Body of pancreas (tissue), 4 donors: ENCODE data around the gene EIF4H. TPM values are rescaled to one million over a fixed set of nuclear protein-coding genes. Genes with fewer than 3 reads are reported as not detected.
A peak's percentile ranks its signal among the peaks of the same experiment; 100 is the strongest.

Experiments used
- ATAC-seq: fragments of 150-250 bp; one replicate; pipeline ENCODE4 v1.9.1; 2016
- DNase-seq, 4 donors: peaks; one replicate each; pipeline ENCODE4 v3.0.0-alpha.2; 2019
- H3K27ac ChIP-seq, 4 donors: fragments of 200-600 bp; sonication (generic); 1 replicate in 3 of 4; 2 replicates in 1 of 4; pipeline versions ENCODE4 v1.5.1 to v1.6.1; 2016 to 2019; ENCODE audit warnings: mild to moderate bottlenecking in 1 of 4, mixed read lengths in 1 of 4, moderate library complexity in 1 of 4
- H3K27me3 ChIP-seq, 2 donors: fragments of 200-600 bp; sonication (generic); one replicate each; pipeline ENCODE4 v1.6.0; 2016; ENCODE audit warnings: mild to moderate bottlenecking in 1 of 2
- H3K36me3 ChIP-seq, 2 donors: fragments of 200-600 bp; sonication (generic); replicated peaks in 1 of 2; 2 replicates each; pipeline ENCODE4 v1.5.1; 2016; ENCODE audit warnings: low read depth in 2 of 2; ENCODE audit not compliant: insufficient read depth in 1 of 2
- H3K4me1 ChIP-seq: fragments of 200-600 bp; sonication (generic); one replicate; pipeline ENCODE4 v1.6.0; 2016
- H3K4me3 ChIP-seq, 2 donors: fragments of 200-600 bp; sonication (generic); 1 replicate in 1 of 2; 2 replicates in 1 of 2; pipeline ENCODE4 v1.5.1; 2016 to 2019
- H3K9me3 ChIP-seq, 3 donors: fragments of 200-600 bp; sonication (generic); 1 replicate in 2 of 3; 2 replicates in 1 of 3; pipeline ENCODE4 v1.5.1; 2016
- POLR2A ChIP-seq, 3 donors: fragments of 450-650 bp; IDR thresholded peaks; one replicate each; pipeline ENCODE4 v1.6.1; 2016; ENCODE audit warnings: antibody characterized with exemption in 3 of 3, mild to moderate bottlenecking in 2 of 3
- WGBS, 2 donors: methylation state at CpG; one replicate each; pipeline ENCODE4 v1.1.5; 2017; 5-methylcytosine and 5-hydroxymethylcytosine counted together
- intact Hi-C: fragments of 100-400 bp; cut with DNase I; formaldehyde crosslinking; loops from one replicate; pipeline ENCODE4 v1.15.1; 2023
- total RNA-seq, 2 donors: library from RNA; depleted of rRNA; stranded (reverse); fragments of >200 nt; gene quantifications; one replicate each; pipeline ENCODE4 v1.1.0, GENCODE V29; 2016
- TF ChIP-seq, protein P1 (sequence below), 7 experiments: fragments of 450-650 bp in 4 of 7; fragments of 200-600 bp in 3 of 7; sonication (generic) in 3 of 7; IDR thresholded peaks; one replicate each; pipeline ENCODE4 v1.5.1; 2016 to 2019; ENCODE audit warnings: antibody characterized with exemption in 7 of 7

Gene EIF4H
- total RNA-seq, 2 donors from 2014 or later, result 107 to 163 TPM

GRCh38 chr7:74134117-74134620 is 40.0 kb upstream of the EIF4H start:
- no peak overlapping the region for H3K4me3 ChIP-seq
- TF ChIP-seq, protein P1, sequence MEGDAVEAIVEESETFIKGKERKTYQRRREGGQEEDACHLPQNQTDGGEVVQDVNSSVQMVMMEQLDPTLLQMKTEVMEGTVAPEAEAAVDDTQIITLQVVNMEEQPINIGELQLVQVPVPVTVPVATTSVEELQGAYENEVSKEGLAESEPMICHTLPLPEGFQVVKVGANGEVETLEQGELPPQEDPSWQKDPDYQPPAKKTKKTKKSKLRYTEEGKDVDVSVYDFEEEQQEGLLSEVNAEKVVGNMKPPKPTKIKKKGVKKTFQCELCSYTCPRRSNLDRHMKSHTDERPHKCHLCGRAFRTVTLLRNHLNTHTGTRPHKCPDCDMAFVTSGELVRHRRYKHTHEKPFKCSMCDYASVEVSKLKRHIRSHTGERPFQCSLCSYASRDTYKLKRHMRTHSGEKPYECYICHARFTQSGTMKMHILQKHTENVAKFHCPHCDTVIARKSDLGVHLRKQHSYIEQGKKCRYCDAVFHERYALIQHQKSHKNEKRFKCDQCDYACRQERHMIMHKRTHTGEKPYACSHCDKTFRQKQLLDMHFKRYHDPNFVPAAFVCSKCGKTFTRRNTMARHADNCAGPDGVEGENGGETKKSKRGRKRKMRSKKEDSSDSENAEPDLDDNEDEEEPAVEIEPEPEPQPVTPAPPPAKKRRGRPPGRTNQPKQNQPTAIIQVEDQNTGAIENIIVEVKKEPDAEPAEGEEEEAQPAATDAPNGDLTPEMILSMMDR (IDR thresholded peaks at IDR 0.05), result no peak
- no peak for TF ChIP-seq POLR2A (IDR thresholded peaks at IDR 0.05)
- H3K36me3 ChIP-seq, result no peaks in the 10 kb centered on the region
- H3K9me3 ChIP-seq, result no peaks in the 10 kb centered on the region
- H3K27me3 ChIP-seq, result no peaks in the 10 kb centered on the region
- ATAC-seq (no peak), DNase-seq (peak in 1 of 4 donors; percentile 7)
- no peaks in the 10 kb centered on the region for H3K4me1 ChIP-seq
- intact Hi-C loops, result no loop called here
- no peak overlapping the region for H3K27ac ChIP-seq
- 73 to 78% methylated on average over 8 of the region's 8 CpGs for WGBS, 2 donors

DNA sequence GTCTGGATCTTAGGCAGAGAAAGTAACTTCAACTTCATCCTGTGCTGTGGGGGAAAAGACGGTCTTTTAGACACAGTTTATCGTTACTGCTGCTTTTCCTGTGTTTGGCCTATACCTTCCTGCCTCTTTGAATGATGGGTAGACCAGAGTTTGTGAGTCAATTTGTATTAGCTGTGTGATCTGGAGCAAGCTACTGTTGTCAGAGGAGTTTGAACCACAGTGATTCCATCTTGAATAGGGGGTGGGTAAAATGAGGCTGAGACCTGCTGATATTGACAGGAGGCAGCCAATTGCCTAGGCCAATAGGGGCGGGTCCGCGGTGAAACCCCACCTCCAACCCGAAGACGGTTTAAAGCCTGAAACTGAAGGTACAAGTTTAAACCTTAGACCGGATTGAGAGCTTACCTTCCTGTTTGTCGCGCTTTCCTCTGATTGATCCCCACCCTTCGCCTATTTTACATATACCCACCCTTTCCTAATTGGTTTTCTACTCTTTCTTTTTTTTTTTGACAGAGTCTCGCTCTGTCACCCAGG is 35.8 kb upstream of the EIF4H start:
- Histone ChIP-seq H3K9me3 (no peaks in the 10 kb centered on the region), H3K36me3 (no peaks in the 10 kb centered on the region), H3K4me1 (no peaks in the 10 kb centered on the region), H3K27ac (no peak overlapping the region), H3K27me3 (no peaks in the 10 kb centered on the region), H3K4me3 (no peak overlapping the region)
- ATAC-seq, result no peak
- intact Hi-C loops, result no loop called here
- 91 to 93% methylated on average over 12 of the region's 12 CpGs for WGBS, 2 donors
- TF ChIP-seq, protein P1 (IDR thresholded peaks at IDR 0.05), result no peak
- no peak for TF ChIP-seq POLR2A (IDR thresholded peaks at IDR 0.05)
- no peak for DNase-seq

GRCh38 chr7:74138945-74139843 is 35.0 kb upstream of the EIF4H start:
- H3K27me3 ChIP-seq, result no peaks in the 10 kb centered on the region
- H3K27ac ChIP-seq, result no peak overlapping the region
- TF ChIP-seq POLR2A (IDR thresholded peaks at IDR 0.05), result no peak
- TF ChIP-seq, protein P1 (IDR thresholded peaks at IDR 0.05), result no peak
- intact Hi-C loops, result no loop called here
- WGBS, 2 donors, result 80 to 81% methylated on average over 14 to 16 of the region's 16 CpGs
- no peak overlapping the region for H3K4me3 ChIP-seq
- H3K9me3 ChIP-seq, result no peaks in the 10 kb centered on the region
- DNase-seq, result peak in 2 of 4 donors; percentile 20 to 31
- H3K36me3 ChIP-seq, result no peaks in the 10 kb centered on the region
- no peaks in the 10 kb centered on the region for H3K4me1 ChIP-seq
- no peak for ATAC-seq

GRCh38 chr7:74141705-74142104 is 32.5 kb upstream of the EIF4H start:
- Histone ChIP-seq H3K4me3 (no peak overlapping the region), H3K27me3 (no peaks in the 10 kb centered on the region), H3K4me1 (no peaks in the 10 kb centered on the region), H3K9me3 (no peaks in the 10 kb centered on the region), H3K36me3 (no peaks in the 10 kb centered on the region), H3K27ac (no peak overlapping the region)
- DNase-seq, result no peak
- intact Hi-C loops, result no loop called here
- WGBS, 2 donors, result 60 to 75% methylated on average over 1 of the region's 1 CpG
- ATAC-seq, result no peak
- TF ChIP-seq, protein P1 (IDR thresholded peaks at IDR 0.05), result no peak
- no peak for TF ChIP-seq POLR2A (IDR thresholded peaks at IDR 0.05)
